ENCODE measurements around the gene CAB39. TPM values are rescaled to one million over a fixed set of nuclear protein-coding genes. Genes with fewer than 3 reads are reported as not detected.

Gene CAB39
- total RNA-seq, 4 donors from 2014 or later: 88.5 to 115 (median 108) TPM

DNA sequence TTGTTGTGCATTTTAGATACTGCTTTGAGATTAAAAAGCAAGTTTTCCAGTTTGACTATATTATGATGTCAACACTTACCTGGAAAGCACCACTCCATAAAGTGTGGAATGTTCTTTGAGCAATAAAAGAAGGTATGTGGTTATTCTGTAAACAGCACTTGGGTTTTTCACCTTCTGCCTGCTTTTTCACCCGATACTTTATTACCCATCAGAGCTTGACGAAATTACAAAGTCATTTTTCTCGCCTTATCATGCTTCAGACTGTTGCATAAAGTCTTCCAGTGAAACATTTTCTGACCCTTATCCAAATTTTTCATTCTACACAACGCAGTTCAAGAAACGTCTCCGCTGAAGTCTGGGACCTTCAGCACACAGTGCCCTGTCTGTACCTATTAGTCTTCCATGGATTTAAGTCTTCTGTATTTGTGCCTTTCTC is 25.2 kb downstream of the CAB39 start:
- 29 to 31% methylated on average over 6 of the region's 6 CpGs for WGBS, 2 donors (ENCODE audit: low coverage in 1 of 2)
- Histone ChIP-seq H3K4me3 (no peak overlapping the region), H3K36me3 (peaks cover 0 to 7% of the 10 kb centered on the region in 2 donors), H3K4me1 (peaks cover 18 to 74% (median 24%) of the 10 kb centered on the region in 3 donors), H3K27me3 (no peaks in the 10 kb centered on the region), H3K9me3 (no peaks in the 10 kb centered on the region), H3K27ac (peak overlapping the region; percentile 47 to 66 (median 58))
- no peak for TF ChIP-seq EP300 (IDR thresholded peaks at IDR 0.05)
- TF ChIP-seq POLR2AphosphoS5 (IDR thresholded peaks at IDR 0.05): no peak
- TF ChIP-seq, protein P1, sequence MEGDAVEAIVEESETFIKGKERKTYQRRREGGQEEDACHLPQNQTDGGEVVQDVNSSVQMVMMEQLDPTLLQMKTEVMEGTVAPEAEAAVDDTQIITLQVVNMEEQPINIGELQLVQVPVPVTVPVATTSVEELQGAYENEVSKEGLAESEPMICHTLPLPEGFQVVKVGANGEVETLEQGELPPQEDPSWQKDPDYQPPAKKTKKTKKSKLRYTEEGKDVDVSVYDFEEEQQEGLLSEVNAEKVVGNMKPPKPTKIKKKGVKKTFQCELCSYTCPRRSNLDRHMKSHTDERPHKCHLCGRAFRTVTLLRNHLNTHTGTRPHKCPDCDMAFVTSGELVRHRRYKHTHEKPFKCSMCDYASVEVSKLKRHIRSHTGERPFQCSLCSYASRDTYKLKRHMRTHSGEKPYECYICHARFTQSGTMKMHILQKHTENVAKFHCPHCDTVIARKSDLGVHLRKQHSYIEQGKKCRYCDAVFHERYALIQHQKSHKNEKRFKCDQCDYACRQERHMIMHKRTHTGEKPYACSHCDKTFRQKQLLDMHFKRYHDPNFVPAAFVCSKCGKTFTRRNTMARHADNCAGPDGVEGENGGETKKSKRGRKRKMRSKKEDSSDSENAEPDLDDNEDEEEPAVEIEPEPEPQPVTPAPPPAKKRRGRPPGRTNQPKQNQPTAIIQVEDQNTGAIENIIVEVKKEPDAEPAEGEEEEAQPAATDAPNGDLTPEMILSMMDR (IDR thresholded peaks at IDR 0.05): no peak
- no peak for TF ChIP-seq POLR2A (IDR thresholded peaks at IDR 0.05)
- ATAC-seq: no peak

DNA sequence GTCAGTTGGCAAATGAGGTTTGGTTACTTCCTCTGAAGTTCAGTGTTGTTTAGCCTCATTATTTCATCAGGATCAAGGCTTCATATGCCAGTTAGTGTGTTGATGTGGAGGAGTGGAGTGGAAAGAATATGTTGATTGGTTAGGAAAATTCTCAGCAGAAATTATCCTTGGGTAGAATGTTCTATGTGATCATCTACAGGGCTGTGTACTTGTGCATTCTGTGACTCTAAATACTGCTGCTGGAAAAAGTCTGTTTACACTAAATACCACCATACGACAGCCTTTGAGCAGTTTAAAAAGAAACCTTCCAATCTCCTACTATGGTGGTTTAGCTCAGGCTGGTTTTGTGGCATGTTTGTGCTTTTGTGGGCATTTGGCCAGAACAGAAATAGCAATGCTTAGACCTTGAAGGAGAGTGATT is 25.8 kb downstream of the CAB39 start:
- Histone ChIP-seq H3K4me3 (no peak overlapping the region), H3K4me1 (peaks cover 18 to 69% (median 20%) of the 10 kb centered on the region in 3 donors), H3K27me3 (no peaks in the 10 kb centered on the region), H3K36me3 (peaks cover 0 to 7% of the 10 kb centered on the region in 2 donors), H3K9me3 (no peaks in the 10 kb centered on the region), H3K27ac (peak overlapping the region; percentile 47 to 66 (median 58))
- WGBS, 2 donors (ENCODE audit: low coverage in 1 of 2): 13 to 22% methylated on average over 1 of the region's 1 CpG
- no peak for ATAC-seq
- TF ChIP-seq, protein P1 (IDR thresholded peaks at IDR 0.05): no peak
- TF ChIP-seq EP300 (IDR thresholded peaks at IDR 0.05): no peak
- TF ChIP-seq POLR2AphosphoS5 (IDR thresholded peaks at IDR 0.05): no peak
- no peak for TF ChIP-seq POLR2A (IDR thresholded peaks at IDR 0.05)

DNA sequence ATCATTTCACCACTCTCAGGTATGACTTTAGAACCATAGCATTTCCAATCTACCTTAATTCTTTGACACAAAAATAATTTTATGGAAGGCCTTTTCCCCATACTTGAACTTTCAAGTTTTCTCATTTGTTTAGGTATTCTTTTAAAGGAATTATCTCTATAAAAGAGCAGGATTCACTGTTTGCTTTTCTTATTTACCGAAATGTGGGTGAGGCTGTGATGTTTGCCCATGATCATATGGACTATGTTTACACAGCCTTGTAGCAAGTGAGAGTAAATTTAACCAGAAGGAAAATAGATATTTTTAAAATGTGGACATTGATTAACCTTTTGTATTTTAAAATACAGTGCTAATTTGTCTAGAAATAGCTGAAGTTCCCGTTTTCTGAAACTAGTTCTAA is 26.3 kb downstream of the CAB39 start:
- H3K27me3 ChIP-seq: no peaks in the 10 kb centered on the region
- H3K27ac ChIP-seq: peak overlapping the region; percentile 47 to 66 (median 58)
- no peak for ATAC-seq
- H3K4me3 ChIP-seq: no peak overlapping the region
- TF ChIP-seq EP300 (IDR thresholded peaks at IDR 0.05): no peak
- no peaks in the 10 kb centered on the region for H3K9me3 ChIP-seq
- peaks cover 0 to 8% of the 10 kb centered on the region in 2 donors for H3K36me3 ChIP-seq
- 75 to 79% methylated on average over 2 of the region's 2 CpGs for whole genome bisulfite sequencing, 2 donors (ENCODE audit: low coverage in 1 of 2)
- peaks cover 17 to 63% (median 19%) of the 10 kb centered on the region in 3 donors for H3K4me1 ChIP-seq

DNA sequence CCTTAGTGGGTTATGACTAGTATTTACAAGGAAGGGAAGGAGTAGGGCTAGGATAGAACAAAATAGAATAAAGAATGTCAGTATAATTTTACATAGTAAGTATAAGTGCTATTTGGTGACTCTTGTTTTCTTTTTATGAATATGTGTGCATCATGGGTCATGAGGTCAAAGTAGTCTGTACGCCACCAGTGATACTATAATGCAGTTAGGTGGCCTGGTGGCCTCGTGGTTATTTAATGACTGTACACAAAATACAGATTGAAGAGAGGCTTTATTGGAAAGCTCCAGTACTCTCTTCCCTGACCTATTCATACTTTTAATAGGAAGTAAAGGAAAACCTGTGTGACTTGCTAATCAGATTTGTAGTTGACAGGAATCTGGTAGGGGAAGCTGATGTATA is 27.3 kb downstream of the CAB39 start:
- no peak for ATAC-seq
- TF ChIP-seq, protein P1 (IDR thresholded peaks at IDR 0.05): no peak
- no peak for TF ChIP-seq POLR2A (IDR thresholded peaks at IDR 0.05)
- TF ChIP-seq EP300 (IDR thresholded peaks at IDR 0.05): no peak
- 88 to 95% methylated on average over 2 of the region's 2 CpGs for WGBS, 2 donors (ENCODE audit: low coverage in 1 of 2)

GRCh38 chr2:230742781-230743180 is 30.1 kb downstream of the CAB39 start:
- Histone ChIP-seq H3K4me1 (peaks cover 7 to 40% (median 8%) of the 10 kb centered on the region in 3 donors), H3K9me3 (no peaks in the 10 kb centered on the region), H3K4me3 (no peak overlapping the region), H3K27ac (no peak overlapping the region), H3K36me3 (peaks cover 0 to 25% of the 10 kb centered on the region in 2 donors), H3K27me3 (no peaks in the 10 kb centered on the region)
- no peak for ATAC-seq
- 88 to 98% methylated on average over 4 of the region's 4 CpGs for WGBS, 2 donors (ENCODE audit: low coverage in 1 of 2)
- no peak for TF ChIP-seq POLR2A (IDR thresholded peaks at IDR 0.05)
- TF ChIP-seq, protein P1 (IDR thresholded peaks at IDR 0.05): no peak
- no peak for TF ChIP-seq EP300 (IDR thresholded peaks at IDR 0.05)
- no peak for TF ChIP-seq POLR2AphosphoS5 (IDR thresholded peaks at IDR 0.05)

More for the DNA sequence above, 27.3 kb downstream of the CAB39 start:
- no peak overlapping the region for H3K4me3 ChIP-seq
- H3K4me1 ChIP-seq: peaks cover 13 to 53% (median 16%) of the 10 kb centered on the region in 3 donors
- peaks cover 0 to 14% of the 10 kb centered on the region in 2 donors for H3K36me3 ChIP-seq
- H3K27me3 ChIP-seq: no peaks in the 10 kb centered on the region
- peak overlapping the region in 1 of 4 donors; percentile 8 for H3K27ac ChIP-seq
- no peaks in the 10 kb centered on the region for H3K9me3 ChIP-seq
